Measurements from ENCODE around the gene CCL2. TPM values are rescaled to one million over a fixed set of nuclear protein-coding genes. Genes with fewer than 3 reads are reported as not detected.

The CCL2 gene
- total RNA-seq, 1 experiment from 2014 or later: not detected

- intact Hi-C loops (cut with micrococcal nuclease): no loop called here
- DNase-seq (ENCODE audit: low read depth, low spot score) (no peak), ATAC-seq (no peak)
- H3K4me1 ChIP-seq (ENCODE audit: control insufficient read depth in 1 of 2, insufficient read depth in 2 of 2, low read length in 2 of 2): no peaks in the 10 kb centered on the region
- TF ChIP-seq SIN3A (IDR thresholded peaks at IDR 0.05; ENCODE audit: low read depth): no peak
- TF ChIP-seq POLR2AphosphoS5 (IDR thresholded peaks at IDR 0.05; ENCODE audit: low read depth, low read length): no peak
- TF ChIP-seq EGR1 (IDR thresholded peaks at IDR 0.05; ENCODE audit: low read depth): no peak
- TF ChIP-seq ZFX (IDR thresholded peaks at IDR 0.05): no peak
- TF ChIP-seq ZBTB33 (IDR thresholded peaks at IDR 0.05; ENCODE audit: extremely low read depth, insufficient replicate concordance, low read length): no peak
- no peak for TF ChIP-seq JUND (IDR thresholded peaks at IDR 0.05)
- TF ChIP-seq CTCF (IDR thresholded peaks at IDR 0.05 in 2 of 3, conservative IDR thresholded peaks at IDR 0.05 in 1 of 3; ENCODE audit: borderline replicate concordance in 1 of 3, insufficient read depth in 1 of 3, low read depth in 2 of 3, low read length in 2 of 3): no peak
- TF ChIP-seq, protein P1, sequence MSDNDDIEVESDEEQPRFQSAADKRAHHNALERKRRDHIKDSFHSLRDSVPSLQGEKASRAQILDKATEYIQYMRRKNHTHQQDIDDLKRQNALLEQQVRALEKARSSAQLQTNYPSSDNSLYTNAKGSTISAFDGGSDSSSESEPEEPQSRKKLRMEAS (IDR thresholded peaks at IDR 0.05): no peak
- TF ChIP-seq CEBPB (IDR thresholded peaks at IDR 0.05; ENCODE audit: low read depth): no peak
- TF ChIP-seq FOSL1 (IDR thresholded peaks at IDR 0.05; ENCODE audit: low read depth): no peak
- no peak for TF ChIP-seq CBX3 (IDR thresholded peaks at IDR 0.05; ENCODE audit: low read depth)
- no peak for TF ChIP-seq YY1 (IDR thresholded peaks at IDR 0.05; ENCODE audit: extremely low read depth, insufficient replicate concordance, low read depth, low read length)
- TF ChIP-seq ELF1 (IDR thresholded peaks at IDR 0.05; ENCODE audit: borderline replicate concordance, low read depth): no peak
- no peak for TF ChIP-seq ZNF274 (IDR thresholded peaks at IDR 0.05; ENCODE audit: low read depth, low read length)
- TF ChIP-seq SP1 (IDR thresholded peaks at IDR 0.05; ENCODE audit: low read depth): no peak
- no peak for TF ChIP-seq TCF7L2 (IDR thresholded peaks at IDR 0.05; ENCODE audit: borderline replicate concordance, extremely low read depth, insufficient read depth, insufficient read length)
- no peak for TF ChIP-seq RAD21 (IDR thresholded peaks at IDR 0.05; ENCODE audit: low read depth)
- H3K4me2 ChIP-seq (ENCODE audit: low read length): no peak overlapping the region
- no peaks in the 10 kb centered on the region for H3K27me3 ChIP-seq (ENCODE audit: insufficient read depth, low read length)
- no peaks in the 10 kb centered on the region for H4K20me1 ChIP-seq (ENCODE audit: insufficient read depth)
- H3K9me3 ChIP-seq (ENCODE audit: control insufficient read depth in 1 of 2, insufficient read depth in 1 of 2, low read depth in 1 of 2, low read length in 2 of 2): no peaks in the 10 kb centered on the region
- H3K9me2 ChIP-seq (ENCODE audit: insufficient read depth): no peaks in the 10 kb centered on the region
- ChIA-PET CTCF (no interaction called here), POLR2A (no interaction called here), RAD21 (ENCODE audit: low non-redundant PET in 1 of 2, low total read pairs in 2 of 2, uncharacterized antibody in 2 of 2, unreplicated experiment in 2 of 2) (no interaction called here)
- H3K36me3 ChIP-seq (ENCODE audit: control insufficient read depth in 1 of 2, insufficient read depth in 2 of 2, low read length in 2 of 2): no peaks in the 10 kb centered on the region
- no TSS peak for BruUV-seq (replicated peaks)
- H3K4me3 ChIP-seq (replicated peaks in 1 of 2; ENCODE audit: low read depth in 1 of 2, low read length in 2 of 2): no peak overlapping the region
- no peak overlapping the region for H3K27ac ChIP-seq (ENCODE audit: low read depth, low read length)
- H2AFZ ChIP-seq (ENCODE audit: low read depth, low read length, poor library complexity, severe bottlenecking): no peak overlapping the region
- H3K79me2 ChIP-seq (ENCODE audit: insufficient read depth, low read length): no peaks in the 10 kb centered on the region
- H3K9ac ChIP-seq (ENCODE audit: low read length): no peak overlapping the region
Measured at GRCh38 chr17:34301986-34302385, 46.9 kb downstream of the CCL2 start.

Data from HCT116 (cell line).